ENCODE results near the gene SERPINB1. TPM values are rescaled to one million over a fixed set of nuclear protein-coding genes. Genes with fewer than 3 reads are reported as not detected.
"Not testable (repeated sequence)": the region's sequence is repeated elsewhere in the genome, so short reads cannot be mapped to it uniquely, and the experiment has no call there.

Gene SERPINB1
- total RNA-seq, 1 donor from 2014 or later: 23.7 TPM

GRCh38 chr6:2804516-2804915, 37.1 kb downstream of the SERPINB1 start:
- TF ChIP-seq CTCF (conservative IDR thresholded peaks at IDR 0.05; ENCODE audit: low read depth, low read length): no peak
- no peak for DNase-seq (ENCODE audit: low read depth)
- no peak overlapping the region for H3K4me3 ChIP-seq (ENCODE audit: low read depth, low read length)

GRCh38 chr6:2803731-2804429, 37.8 kb downstream of the SERPINB1 start:
- TF ChIP-seq CTCF (conservative IDR thresholded peaks at IDR 0.05; ENCODE audit: low read depth, low read length): no peak
- DNase-seq (ENCODE audit: low read depth): no peak

GRCh38 chr6:2802521-2803060, 39.1 kb downstream of the SERPINB1 start:
- TF ChIP-seq CTCF (conservative IDR thresholded peaks at IDR 0.05; ENCODE audit: low read depth, low read length): no peak
- no peak for DNase-seq (ENCODE audit: low read depth)
- H3K4me3 ChIP-seq (ENCODE audit: low read depth, low read length): no peak overlapping the region

More at GRCh38 chr6:2803731-2804429, 37.8 kb downstream of the SERPINB1 start:
- no peak overlapping the region for H3K4me3 ChIP-seq (ENCODE audit: low read depth, low read length)

- DNase-seq (ENCODE audit: low read depth); H3K4me3 ChIP-seq (ENCODE audit: low read depth, low read length): not testable (repeated sequence)
Measured at GRCh38 chr6:2801687-2802086, 40.0 kb downstream of the SERPINB1 start.

- no peak for DNase-seq (ENCODE audit: low read depth)
- TF ChIP-seq CTCF (conservative IDR thresholded peaks at IDR 0.05; ENCODE audit: low read depth, low read length): no peak
- H3K4me3 ChIP-seq (ENCODE audit: low read depth, low read length): no peak overlapping the region
Measured at GRCh38 chr6:2800552-2801316, 40.9 kb downstream of the SERPINB1 start.

- TF ChIP-seq CTCF (conservative IDR thresholded peaks at IDR 0.05; ENCODE audit: low read depth, low read length): no peak
- no peak for DNase-seq (ENCODE audit: low read depth)
- H3K4me3 ChIP-seq (ENCODE audit: low read depth, low read length): no peak overlapping the region
Measured at GRCh38 chr6:2799936-2800527, 41.6 kb downstream of the SERPINB1 start.

- no peak for DNase-seq (ENCODE audit: low read depth)
Measured at GRCh38 chr6:2798586-2799134, 43.0 kb downstream of the SERPINB1 start.

More at GRCh38 chr6:2798586-2799134, 43.0 kb downstream of the SERPINB1 start:
- no peak overlapping the region for H3K4me3 ChIP-seq (ENCODE audit: low read depth, low read length)
- no peak for TF ChIP-seq CTCF (conservative IDR thresholded peaks at IDR 0.05; ENCODE audit: low read depth, low read length)

Data from epithelial cell of proximal tubule (primary cell).